Panc1 (cell line): ENCODE results near the gene ZNF25.

Experiments used
- CTCF ChIP-seq: fragments of 450-650 bp; IDR thresholded peaks from 2 replicates; pipeline ENCODE4 v1.5.1; 2017; ENCODE audit warnings: mild to moderate bottlenecking
- POLR2AphosphoS5 ChIP-seq: IDR thresholded peaks from 2 replicates; pipeline ENCODE4 v1.6.1; 2012; ENCODE audit warnings: mild to moderate bottlenecking, low read depth, low read length, moderate library complexity
- TF ChIP-seq, protein P1 (sequence below), 2 experiments: IDR thresholded peaks; 2 replicates each; pipeline ENCODE4 v1.6.1; 2011 to 2012; ENCODE audit warnings: low read depth in 2 of 2, control low read depth in 1 of 2, low read length in 1 of 2, mild to moderate bottlenecking in 1 of 2, moderate library complexity in 1 of 2; ENCODE audit not compliant: insufficient read depth in 1 of 2

DNA sequence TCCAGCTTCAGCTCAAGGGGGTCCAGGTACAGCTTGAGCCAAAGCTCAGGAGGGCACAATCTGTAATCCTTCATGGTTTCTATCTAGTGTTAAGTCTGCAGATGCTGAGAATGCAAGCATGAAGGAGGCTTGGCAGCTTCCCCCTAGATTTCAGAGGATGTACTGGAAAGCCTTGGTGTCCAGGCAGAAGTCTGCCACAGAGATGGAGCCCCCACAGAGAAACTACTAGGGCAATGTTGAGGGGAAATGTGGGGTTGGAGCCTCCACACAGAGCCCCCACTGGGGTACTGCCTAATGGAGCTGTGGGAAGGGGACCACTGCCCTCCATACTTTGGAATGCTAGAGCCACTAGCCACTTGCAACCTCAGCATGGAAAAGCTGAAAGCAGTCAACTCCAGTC is 11.4 kb downstream of the ZNF25 start:
- TF ChIP-seq POLR2AphosphoS5 = no peak
- TF ChIP-seq CTCF = no peak
- TF ChIP-seq, protein P1, sequence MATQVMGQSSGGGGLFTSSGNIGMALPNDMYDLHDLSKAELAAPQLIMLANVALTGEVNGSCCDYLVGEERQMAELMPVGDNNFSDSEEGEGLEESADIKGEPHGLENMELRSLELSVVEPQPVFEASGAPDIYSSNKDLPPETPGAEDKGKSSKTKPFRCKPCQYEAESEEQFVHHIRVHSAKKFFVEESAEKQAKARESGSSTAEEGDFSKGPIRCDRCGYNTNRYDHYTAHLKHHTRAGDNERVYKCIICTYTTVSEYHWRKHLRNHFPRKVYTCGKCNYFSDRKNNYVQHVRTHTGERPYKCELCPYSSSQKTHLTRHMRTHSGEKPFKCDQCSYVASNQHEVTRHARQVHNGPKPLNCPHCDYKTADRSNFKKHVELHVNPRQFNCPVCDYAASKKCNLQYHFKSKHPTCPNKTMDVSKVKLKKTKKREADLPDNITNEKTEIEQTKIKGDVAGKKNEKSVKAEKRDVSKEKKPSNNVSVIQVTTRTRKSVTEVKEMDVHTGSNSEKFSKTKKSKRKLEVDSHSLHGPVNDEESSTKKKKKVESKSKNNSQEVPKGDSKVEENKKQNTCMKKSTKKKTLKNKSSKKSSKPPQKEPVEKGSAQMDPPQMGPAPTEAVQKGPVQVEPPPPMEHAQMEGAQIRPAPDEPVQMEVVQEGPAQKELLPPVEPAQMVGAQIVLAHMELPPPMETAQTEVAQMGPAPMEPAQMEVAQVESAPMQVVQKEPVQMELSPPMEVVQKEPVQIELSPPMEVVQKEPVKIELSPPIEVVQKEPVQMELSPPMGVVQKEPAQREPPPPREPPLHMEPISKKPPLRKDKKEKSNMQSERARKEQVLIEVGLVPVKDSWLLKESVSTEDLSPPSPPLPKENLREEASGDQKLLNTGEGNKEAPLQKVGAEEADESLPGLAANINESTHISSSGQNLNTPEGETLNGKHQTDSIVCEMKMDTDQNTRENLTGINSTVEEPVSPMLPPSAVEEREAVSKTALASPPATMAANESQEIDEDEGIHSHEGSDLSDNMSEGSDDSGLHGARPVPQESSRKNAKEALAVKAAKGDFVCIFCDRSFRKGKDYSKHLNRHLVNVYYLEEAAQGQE (IDR thresholded peaks at IDR 0.05; ENCODE audit: insufficient read depth in 1 of 2, low read depth in 2 of 2, low read length in 1 of 2) = no peak
